Loucy (cell line): ENCODE data around the gene ZCWPW1.

ENCODE experiments used
- H2AFZ ChIP-seq: fragments of 200-600 bp; sonication (generic); 2 replicates; pipeline ENCODE4 v1.6.0; 2016; ENCODE audit warnings: antibody characterized with exemption, mild to moderate bottlenecking, low read length, moderate library complexity
- H3F3A ChIP-seq: fragments of 200-600 bp; 2 replicates; pipeline ENCODE4 v1.6.0; 2016; ENCODE audit warnings: antibody characterized with exemption, low read depth, mild to moderate bottlenecking
- H3K27me3 ChIP-seq: fragments of 200-600 bp; sonication (generic); 2 replicates; pipeline ENCODE4 v1.6.1; 2014; ENCODE audit warnings: low read length, mild to moderate bottlenecking; ENCODE audit not compliant: insufficient read depth, poor library complexity, severe bottlenecking
- H3K36me3 ChIP-seq: fragments of 200-600 bp; sonication (generic); 2 replicates; pipeline ENCODE4 v1.6.1; 2016; ENCODE audit warnings: low read length; ENCODE audit not compliant: insufficient read depth
- H3K4me1 ChIP-seq: fragments of 200-600 bp; sonication (generic); 2 replicates; pipeline ENCODE4 v1.5.1; 2014; ENCODE audit warnings: low read length, mild to moderate bottlenecking; ENCODE audit not compliant: insufficient read depth, poor library complexity, severe bottlenecking
- H3K4me2 ChIP-seq: fragments of 200-600 bp; sonication (generic); 2 replicates; pipeline ENCODE4 v1.6.0; 2014; ENCODE audit warnings: antibody characterized with exemption, low read length, low read depth, mild to moderate bottlenecking; ENCODE audit not compliant: poor library complexity, severe bottlenecking
- H3K4me3 ChIP-seq: fragments of 200-600 bp; sonication (generic); 2 replicates; pipeline ENCODE4 v1.5.1; 2014; ENCODE audit warnings: low read length, mild to moderate bottlenecking, mixed read lengths; ENCODE audit not compliant: poor library complexity, severe bottlenecking
- H3K79me2 ChIP-seq: fragments of 200-600 bp; sonication (generic); 2 replicates; pipeline ENCODE4 v1.6.1; 2014; ENCODE audit warnings: low read length; ENCODE audit not compliant: insufficient read depth
- H3K9ac ChIP-seq: fragments of 200-600 bp; sonication (generic); 2 replicates; pipeline ENCODE4 v1.6.0; 2014; ENCODE audit warnings: mild to moderate bottlenecking, low read depth, low read length, moderate library complexity; ENCODE audit not compliant: poor library complexity, severe bottlenecking
- H3K9me2 ChIP-seq: fragments of 200-600 bp; sonication (generic); replicated peaks from 2 replicates; pipeline ENCODE4 v1.6.1; 2016; ENCODE audit warnings: low read depth, low read length, mixed read lengths
- H3K9me3 ChIP-seq: fragments of 200-600 bp; sonication (generic); 2 replicates; pipeline ENCODE4 v1.6.1; 2014; ENCODE audit warnings: mild to moderate bottlenecking, antibody characterized with exemption, low read length, low read depth; ENCODE audit not compliant: insufficient read depth
- H4K20me1 ChIP-seq: fragments of 200-600 bp; sonication (generic); 2 replicates; pipeline ENCODE4 v1.6.0; 2014; ENCODE audit warnings: antibody characterized with exemption, low read length, mild to moderate bottlenecking; ENCODE audit not compliant: insufficient read depth, poor library complexity, severe bottlenecking
- CTCF ChIP-seq: fragments of 200-600 bp; sonication (generic); conservative IDR thresholded peaks from 2 replicates; pipeline ENCODE4 v1.5.1; 2014; ENCODE audit warnings: mild to moderate bottlenecking, antibody characterized with exemption, low read length
- EZH2phosphoT487 ChIP-seq: fragments of 200-600 bp; IDR thresholded peaks from 2 replicates; pipeline ENCODE4 v1.6.1; 2018; ENCODE audit warnings: antibody characterized with exemption, mild to moderate bottlenecking, moderate library complexity, borderline replicate concordance

Gene ZCWPW1

GRCh38 chr7:100358027-100358856, 70.3 kb downstream of the ZCWPW1 start, which contains the start of gene PILRB:
Gene PILRB, plus strand, starts transcription at chr7:100358117. Its CDS starts 186 bp downstream, at chr7:100358303.
- Histone ChIP-seq H2AFZ (no peak within 1 kb of the TSS), H3K4me3 (no peak within 1 kb of the TSS), H3K9ac (no peak within 1 kb of the TSS), H3K79me2 (no peaks in the 10 kb centered on the region), H3K4me1 (no peaks in the 10 kb centered on the region), H4K20me1 (peaks cover 2% of the 10 kb centered on the region), H3K9me3 (no peaks in the 10 kb centered on the region), H3K27me3 (no peaks in the 10 kb centered on the region), H3K36me3 (peaks cover 93% of the 10 kb centered on the region), H3F3A (no peaks in the 10 kb centered on the region), H3K9me2 (no peaks in the 10 kb centered on the region), H3K4me2 (no peak within 1 kb of the TSS)
- TF ChIP-seq EZH2phosphoT487 = no peak
- no peak; the same call in 1 of the 2 replicates for TF ChIP-seq CTCF

- Histone ChIP-seq H3K9me2 (no peaks in the 10 kb centered on the region), H3F3A (no peaks in the 10 kb centered on the region), H4K20me1 (no peaks in the 10 kb centered on the region), H3K4me3 (no peak overlapping the region), H3K9me3 (no peaks in the 10 kb centered on the region), H3K79me2 (no peaks in the 10 kb centered on the region), H3K36me3 (peaks cover 86% of the 10 kb centered on the region; the same call in 1 of the 2 replicates), H2AFZ (no peak overlapping the region), H3K9ac (no peak overlapping the region), H3K27me3 (no peaks in the 10 kb centered on the region), H3K4me2 (no peak overlapping the region), H3K4me1 (no peaks in the 10 kb centered on the region)
- TF ChIP-seq EZH2phosphoT487 (no peak), CTCF (no peak)
Measured at GRCh38 chr7:100357131-100357561, 71.4 kb downstream of the ZCWPW1 start.

DNA sequence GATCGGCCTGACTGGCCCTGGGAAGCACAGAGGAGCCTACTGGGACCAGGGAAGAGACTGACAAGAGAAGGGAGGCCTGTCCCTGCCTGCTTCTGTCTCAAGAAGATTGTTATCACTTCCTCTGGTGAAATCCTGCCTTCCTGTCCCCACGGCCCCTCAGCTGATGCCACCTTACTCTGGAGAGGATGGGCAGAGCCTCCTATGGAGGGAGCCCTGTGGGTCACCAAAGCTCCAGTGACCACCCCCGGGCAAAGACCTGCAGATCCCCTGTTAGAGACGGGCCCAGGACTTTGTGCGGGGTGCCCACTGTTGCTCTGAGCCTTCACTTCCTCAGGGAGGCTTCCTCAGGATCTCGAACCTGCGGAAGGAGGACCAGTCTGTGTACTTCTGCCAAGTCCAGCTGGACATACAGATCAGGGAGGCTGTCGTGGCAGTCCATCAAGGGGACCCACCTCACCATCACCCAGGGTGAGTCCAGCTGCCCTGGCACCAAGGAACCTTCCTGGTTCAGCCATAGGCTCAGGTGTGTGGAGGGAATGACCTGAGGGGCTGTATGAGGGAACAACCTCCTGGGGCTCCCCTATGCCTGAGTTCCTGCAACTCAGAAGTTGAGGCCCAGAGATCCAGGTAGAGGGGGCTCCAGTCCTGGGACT, 72.0 kb downstream of the ZCWPW1 start:
- no peaks in the 10 kb centered on the region for H3K4me1 ChIP-seq
- no peaks in the 10 kb centered on the region for H4K20me1 ChIP-seq
- no peak overlapping the region for H3K9ac ChIP-seq
- TF ChIP-seq CTCF = no peak
- no peaks in the 10 kb centered on the region for H3F3A ChIP-seq
- H3K9me3 ChIP-seq = no peaks in the 10 kb centered on the region
- no peaks in the 10 kb centered on the region for H3K27me3 ChIP-seq
- H3K36me3 ChIP-seq = peaks cover 85% of the 10 kb centered on the region; the same call in 1 of the 2 replicates
- no peaks in the 10 kb centered on the region for H3K9me2 ChIP-seq
- no peak overlapping the region for H3K4me2 ChIP-seq
- H3K4me3 ChIP-seq = no peak overlapping the region
- H2AFZ ChIP-seq = no peak overlapping the region
- no peaks in the 10 kb centered on the region for H3K79me2 ChIP-seq
